HG03060 (cell line): ENCODE measurements around the gene AVEN.
"Not testable (repeated sequence)": the region's sequence is repeated elsewhere in the genome, so short reads cannot be mapped to it uniquely, and the experiment has no call there.

Experiments used
- ATAC-seq: cut with Tn5 transposase; IDR thresholded peaks from one replicate; pipeline ENCODE4 v1.9.1; 2021; ENCODE audit warnings: low read depth, moderate number of reproducible peaks; ENCODE audit not compliant: unreplicated experiment

The AVEN gene

DNA sequence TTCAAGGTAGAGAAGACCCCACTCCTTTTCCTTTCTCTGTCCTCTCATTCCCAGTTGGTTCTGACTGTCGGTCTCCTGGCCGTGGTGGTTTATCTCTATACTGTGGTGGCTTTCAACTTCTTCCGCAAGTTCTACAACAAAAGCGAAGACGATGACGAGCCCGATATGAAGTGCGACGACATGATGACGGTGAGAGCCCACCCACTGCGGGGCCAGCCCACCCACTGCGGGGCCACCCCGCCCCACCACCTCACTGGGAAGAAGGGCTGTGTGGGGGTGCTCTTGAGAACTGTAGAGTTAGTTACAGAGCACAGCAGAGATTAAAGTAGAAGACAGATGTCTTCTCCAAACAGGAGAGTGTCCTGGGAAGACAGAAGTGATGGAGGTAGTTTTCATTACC lies 181.3 kb downstream of the AVEN start:
- no peak for ATAC-seq

- ATAC-seq = no peak
Observed at GRCh38 chr15:33852570-33852969, 186.4 kb downstream of the AVEN start.

DNA sequence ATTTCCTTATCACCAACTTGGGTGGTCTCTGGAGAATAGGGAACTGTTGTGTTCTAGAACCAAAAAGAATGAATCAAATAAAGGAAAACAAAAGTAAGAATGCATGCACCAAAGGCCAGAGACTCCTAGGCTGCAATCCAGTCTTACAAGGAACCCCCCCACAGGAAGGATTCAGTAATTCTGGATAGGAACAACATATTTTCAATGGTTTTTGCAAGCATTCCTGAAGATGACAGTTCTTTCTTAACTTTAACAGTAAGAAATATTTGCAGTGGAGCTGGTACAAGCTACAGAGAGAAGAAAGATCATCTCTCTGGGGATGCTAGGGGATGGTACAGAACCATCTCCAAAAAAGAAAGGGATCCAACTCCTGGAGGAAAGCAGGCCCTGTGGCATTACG lies 186.9 kb downstream of the AVEN start:
- no peak for ATAC-seq

GRCh38 chr15:33851079-33851478 lies 187.9 kb downstream of the AVEN start:
- no peak for ATAC-seq

DNA sequence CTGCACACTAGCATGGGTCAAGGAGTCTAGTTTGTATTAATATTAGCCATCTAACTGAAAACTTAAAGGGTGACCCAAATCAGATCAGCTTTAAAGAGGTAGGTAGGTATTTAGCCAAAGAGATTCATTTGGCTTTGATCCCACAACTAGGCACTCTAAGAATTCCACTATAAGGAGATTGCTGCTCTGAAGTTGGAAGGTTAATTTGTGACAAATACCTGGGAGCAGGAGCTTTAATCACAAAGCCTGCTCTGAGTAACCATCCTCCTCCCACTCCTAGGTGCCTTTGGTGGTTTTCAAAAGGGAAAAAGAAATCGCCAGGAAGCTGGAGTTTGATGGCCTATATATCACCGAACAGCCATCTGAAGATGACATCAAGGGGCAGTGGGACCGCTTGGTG lies 191.0 kb downstream of the AVEN start:
- ATAC-seq = no peak

DNA sequence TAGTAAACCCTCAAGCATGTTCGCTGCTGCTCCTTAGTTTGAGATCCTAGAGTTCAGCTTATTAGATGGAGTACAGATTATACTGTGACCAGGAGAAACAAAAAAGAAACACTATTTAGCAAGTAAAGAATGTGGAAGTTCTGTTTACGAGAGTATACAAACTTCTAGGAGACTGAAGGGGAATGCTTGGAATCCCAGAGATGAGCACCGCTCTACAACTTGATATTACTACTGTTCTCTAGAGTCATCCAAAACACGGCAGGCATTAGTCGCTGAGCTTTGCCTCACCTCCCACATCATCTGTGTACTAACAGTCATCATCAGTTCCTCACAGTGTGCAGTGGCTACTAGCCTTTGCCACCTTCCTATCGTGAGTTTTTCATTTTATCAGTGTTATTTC lies 192.1 kb downstream of the AVEN start:
- ATAC-seq = no peak

DNA sequence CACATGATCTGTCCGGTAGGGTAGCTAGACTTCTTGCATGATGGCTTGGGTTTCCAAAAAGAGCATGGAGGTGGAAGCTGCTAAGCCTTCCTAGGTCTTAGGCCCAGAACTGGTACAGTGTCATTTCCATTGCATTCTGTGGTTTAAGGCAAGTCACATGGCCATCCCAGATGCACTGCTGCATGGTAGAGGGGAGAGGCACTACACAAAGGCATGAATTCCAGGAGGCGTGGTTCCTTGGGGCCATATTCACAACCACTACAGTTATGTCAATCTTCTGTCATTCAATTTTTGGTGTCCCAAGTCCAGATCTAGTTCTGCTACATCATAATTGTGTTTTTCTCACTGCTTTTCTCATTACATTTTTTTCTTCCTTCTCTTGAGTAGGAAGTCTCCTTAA lies 192.9 kb downstream of the AVEN start:
- ATAC-seq = no peak

DNA sequence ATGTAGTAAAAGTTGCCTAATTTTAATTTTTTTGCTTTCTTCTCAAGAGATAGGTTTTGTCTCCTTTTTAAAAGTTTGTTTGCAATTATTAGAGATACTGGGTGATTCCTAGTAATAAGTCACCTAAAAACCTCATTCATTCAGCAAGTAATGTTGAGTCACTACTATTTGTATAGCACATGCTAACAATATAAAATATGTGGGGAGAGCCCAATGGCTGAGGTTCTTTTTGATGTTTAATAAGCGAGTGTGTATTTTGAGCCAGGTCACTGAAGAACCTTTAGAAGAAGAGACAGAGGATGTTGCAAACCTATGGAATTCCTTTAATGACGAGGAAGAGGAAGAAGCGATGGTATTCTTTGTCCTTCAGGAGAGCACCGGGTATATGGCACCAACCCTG lies 194.4 kb downstream of the AVEN start:
- ATAC-seq = no peak

DNA sequence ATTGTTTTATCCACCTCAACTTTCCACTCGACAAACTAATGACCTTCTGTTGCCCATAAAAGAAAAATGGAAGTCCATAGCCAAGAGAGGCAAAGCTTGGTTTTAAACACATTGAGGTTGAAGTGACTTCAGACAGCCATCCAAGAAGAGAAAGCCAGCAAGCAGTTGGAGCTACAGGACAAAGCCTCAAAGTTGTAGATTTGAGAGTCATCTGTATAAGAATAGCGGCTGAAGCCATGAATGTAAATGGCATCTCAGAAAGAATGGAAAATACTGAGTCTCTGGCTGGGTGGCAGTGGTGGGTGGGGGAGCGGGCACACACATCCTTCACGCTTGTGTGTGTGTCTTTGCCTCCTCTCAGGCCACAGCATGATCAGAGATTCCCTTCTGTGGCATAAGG lies 194.8 kb downstream of the AVEN start:
- ATAC-seq = no peak

- ATAC-seq = no peak
Observed at GRCh38 chr15:33840615-33841014, 198.4 kb downstream of the AVEN start.

GRCh38 chr15:33839540-33839939 lies 199.5 kb downstream of the AVEN start:
- no peak for ATAC-seq

DNA sequence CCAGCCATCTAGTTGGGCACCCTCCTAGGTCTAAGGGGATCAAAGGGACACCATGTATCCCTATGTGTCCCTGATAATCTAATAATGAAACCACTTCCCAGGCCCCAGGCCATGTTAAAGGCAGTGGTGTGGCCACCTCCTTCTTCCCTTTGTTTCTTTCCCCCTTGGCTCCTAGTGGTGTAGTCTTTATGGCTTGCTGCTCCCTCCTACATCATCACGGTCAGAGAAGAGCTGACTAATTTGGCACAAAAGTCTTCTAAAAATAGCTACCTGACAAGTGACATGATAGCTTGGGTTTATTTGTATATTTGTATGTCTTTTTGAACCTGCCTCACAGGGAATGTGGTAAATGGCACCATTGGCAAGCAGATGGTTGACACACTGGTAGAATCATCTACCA lies 201.7 kb downstream of the AVEN start:
- no peak for ATAC-seq

DNA sequence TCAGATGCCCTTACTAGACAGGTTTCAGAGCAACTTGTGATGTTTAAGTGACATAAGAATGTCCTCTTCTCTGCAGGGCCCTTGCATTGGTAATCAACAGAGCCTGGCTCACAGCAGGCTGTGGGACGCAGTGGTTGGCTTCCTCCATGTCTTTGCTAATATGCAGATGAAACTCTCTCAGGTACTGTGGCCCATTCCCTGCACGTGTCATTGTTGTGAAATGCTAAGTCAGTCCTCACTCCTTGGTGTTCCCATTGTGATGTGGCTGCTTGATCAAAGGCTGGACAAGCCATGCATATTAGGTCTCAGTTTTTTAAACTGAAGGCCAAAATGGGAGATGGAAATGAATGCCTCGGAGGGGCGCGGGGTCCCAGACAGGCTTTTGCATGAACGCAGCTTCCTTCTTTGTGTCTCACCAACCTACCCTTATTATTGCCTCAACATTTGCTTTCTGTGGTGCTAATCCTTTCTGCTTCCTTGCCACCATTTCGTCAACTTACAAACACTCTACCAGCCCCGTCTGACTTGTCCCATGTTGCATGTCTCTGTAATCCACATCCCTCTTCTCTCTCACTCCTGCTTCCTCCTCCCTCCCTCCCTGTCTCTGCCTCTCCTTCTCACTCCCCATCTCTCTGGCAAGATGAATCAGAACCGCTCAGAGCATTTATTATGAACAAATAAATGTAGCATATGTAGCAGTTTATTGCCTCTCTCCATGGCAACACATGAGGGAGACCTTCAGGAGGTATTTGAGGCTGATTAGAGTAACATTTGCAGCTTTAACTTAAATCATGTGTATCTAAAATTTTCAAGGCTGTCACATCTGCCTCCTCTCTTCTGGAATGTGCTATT lies 203.9 kb downstream of the AVEN start:
- ATAC-seq = no peak

- no peak for ATAC-seq
Observed at GRCh38 chr15:33831646-33832045, 207.4 kb downstream of the AVEN start.

- no peak for ATAC-seq
Observed at GRCh38 chr15:33830351-33830750, 208.7 kb downstream of the AVEN start.

DNA sequence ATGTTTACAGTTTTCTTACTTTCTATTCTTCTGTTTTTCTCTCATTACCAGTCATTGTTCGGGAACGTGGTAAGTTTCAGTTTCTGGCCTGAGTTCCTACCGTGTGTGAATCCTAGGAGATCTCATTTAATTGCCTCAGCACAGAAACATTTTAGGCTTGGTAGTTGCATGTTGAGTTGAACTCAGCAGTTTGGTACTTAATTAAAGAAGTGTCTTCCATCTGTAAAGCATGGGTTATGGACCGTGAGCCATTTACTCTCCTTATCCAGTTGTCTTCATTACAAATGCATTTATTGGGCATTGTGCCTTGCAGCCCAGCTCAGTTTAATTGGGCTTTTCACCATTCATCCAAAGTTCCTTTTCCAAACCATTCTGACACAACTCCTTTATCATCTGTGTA lies 212.8 kb downstream of the AVEN start:
- ATAC-seq = no peak

DNA sequence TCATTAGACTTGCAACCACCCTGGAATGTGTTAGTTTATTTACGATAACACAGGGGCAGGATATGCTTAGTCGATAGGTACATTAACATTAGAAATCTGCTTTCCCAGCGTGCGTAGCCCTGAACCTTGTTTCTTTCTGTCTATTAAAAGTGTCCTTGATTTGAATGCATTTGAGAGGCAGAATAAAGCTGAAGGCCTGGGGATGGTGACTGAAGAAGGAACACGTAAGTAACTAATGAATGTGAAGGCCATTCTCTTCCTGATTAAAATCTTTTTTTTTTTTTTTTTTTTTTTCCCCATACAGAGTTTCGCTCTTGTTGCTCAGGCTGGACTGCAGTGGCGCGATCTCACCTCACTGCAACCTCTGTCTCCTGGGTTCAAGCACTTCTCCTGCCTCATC lies 213.6 kb downstream of the AVEN start:
- no peak for ATAC-seq

DNA sequence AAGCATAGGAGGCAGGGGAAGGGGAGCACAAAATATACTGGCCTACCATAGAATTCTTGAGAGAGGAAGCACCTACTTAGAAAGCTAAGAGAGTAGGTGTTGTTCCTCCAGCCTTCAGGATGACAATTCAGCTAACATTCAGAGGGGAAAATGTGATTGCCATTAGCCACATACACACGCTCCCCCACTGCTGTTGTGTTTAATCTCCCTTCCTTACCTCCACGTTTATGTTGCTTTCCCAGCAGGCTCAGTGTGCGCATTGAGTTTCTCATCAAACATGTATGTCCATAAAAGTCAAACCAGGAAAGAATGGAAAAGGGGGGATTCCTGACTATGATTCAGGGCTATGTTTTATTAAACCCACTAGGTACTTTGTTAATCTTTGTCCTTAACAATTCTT lies 215.9 kb downstream of the AVEN start:
- no peak for ATAC-seq

GRCh38 chr15:33822479-33822878 lies 216.5 kb downstream of the AVEN start:
- ATAC-seq = no peak

DNA sequence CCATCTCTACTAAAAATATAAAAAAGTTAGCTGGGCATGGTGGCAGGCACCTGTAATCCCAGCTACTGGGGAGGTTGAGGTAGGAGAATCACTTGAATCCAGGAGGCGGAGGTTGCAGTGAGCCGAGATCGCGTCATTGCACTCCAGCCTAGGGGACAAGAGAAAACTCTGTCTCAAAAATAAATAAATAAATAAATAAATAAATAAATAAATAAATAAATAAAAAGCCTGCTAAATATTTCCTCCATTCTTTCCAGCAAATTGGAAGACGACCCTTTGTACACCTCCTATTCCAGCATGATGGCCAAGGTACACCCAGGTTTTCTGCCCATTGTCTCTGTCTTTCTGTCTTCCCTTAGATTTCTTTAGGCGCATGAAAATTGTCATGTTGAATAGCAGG lies 219.5 kb downstream of the AVEN start:
- not testable (repeated sequence) for ATAC-seq
